Hematopoietic multipotent progenitor cell treated with erythropoietin and hydrocortisone succinate and interleukin-3 and kit ligand, for 6 days (in vitro differentiated cells): Measurements from ENCODE around the gene ZNF595.
A peak's percentile ranks its signal among the peaks of the same experiment; 100 is the strongest.
"Not testable (repeated sequence)": the region's sequence is repeated elsewhere in the genome, so short reads cannot be mapped to it uniquely, and the experiment has no call there.

Experiments
- DNase-seq: peaks from one replicate; pipeline ENCODE4 v3.0.0-alpha.2; 2015

Gene ZNF595

DNA sequence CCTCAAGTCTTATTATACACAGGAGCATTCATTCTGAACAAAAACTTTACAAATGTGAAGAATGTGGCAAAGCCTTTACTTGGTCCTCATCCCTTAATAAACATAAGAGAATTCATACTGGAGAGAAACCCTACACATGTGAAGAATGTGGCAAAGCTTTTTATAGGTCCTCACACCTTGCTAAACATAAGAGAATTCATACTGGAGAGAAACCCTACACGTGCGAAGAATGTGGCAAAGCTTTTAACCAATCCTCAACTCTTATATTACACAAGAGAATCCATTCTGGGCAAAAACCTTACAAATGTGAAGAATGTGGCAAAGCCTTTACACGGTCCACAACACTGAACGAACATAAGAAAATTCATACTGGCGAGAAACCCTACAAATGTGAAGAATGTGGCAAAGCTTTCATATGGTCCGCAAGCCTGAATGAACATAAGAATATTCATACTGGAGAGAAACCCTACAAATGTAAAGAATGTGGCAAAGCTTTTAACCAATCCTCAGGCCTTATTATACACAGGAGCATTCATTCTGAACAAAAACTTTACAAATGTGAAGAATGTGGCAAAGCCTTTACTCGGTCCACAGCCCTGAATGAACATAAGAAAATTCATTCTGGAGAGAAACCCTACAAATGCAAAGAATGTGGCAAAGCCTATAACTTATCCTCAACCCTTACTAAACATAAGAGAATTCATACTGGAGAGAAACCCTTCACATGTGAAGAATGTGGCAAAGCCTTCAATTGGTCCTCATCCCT, 33.6 kb downstream of the ZNF595 start:
- DNase-seq: not testable (repeated sequence)

DNA sequence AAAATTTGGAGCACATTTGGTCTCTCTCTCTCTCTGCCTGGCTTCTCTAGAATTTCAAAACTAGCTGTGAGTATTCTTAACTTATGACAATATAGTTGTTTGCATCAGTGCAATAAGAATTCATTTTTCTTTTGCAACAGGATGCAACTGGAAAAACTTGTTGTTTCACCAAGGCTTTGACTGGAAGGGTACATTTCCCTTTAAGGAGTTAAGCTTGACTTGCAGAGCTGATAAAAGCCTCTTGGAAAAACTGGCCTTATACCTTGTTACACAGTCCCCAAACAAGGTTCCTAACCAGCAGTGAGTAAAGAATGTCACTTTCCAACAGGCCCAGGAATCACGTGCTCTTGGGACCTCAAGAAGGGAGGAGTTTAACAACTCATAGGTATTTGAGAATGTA, 45.3 kb downstream of the ZNF595 start:
- DNase-seq: no peak

DNA sequence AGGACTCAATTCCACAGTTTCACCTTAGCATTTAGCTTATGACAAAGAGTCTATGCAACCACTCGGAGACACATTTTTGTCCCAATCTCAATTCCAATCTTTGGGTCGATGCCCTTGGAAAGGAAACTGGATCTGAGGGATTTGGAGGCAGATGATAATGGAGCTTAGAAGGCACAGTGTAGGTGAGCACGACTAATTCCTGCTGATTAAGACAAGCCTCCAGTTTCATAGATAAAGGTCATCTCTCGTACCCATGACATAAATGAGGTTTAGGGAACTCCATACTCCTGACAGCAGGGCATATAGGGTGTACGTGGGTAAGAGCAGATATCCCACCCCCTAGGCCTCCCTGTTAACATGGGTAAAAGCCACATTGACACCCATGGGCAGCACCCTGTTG, 46.7 kb downstream of the ZNF595 start:
- no peak for DNase-seq

DNA sequence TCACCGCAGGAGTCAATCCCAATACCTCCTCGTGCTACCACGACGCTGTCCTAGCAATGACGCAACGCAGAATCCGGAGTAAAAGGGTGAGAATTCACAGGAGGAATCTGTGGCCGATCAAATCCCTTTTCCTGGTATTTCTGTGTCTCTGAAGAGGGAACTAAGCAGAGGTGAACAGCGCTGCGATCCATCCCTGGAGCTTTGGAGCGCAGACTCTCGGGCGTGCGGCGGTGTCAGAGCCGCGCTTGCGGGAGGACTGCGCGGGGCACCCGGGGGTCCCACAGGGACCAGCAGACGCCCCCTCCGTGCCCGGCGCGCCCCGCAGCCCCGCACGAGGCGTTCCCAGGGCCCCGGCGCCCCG, 53.9 kb downstream of the ZNF595 start:
- DNase-seq: no peak

DNA sequence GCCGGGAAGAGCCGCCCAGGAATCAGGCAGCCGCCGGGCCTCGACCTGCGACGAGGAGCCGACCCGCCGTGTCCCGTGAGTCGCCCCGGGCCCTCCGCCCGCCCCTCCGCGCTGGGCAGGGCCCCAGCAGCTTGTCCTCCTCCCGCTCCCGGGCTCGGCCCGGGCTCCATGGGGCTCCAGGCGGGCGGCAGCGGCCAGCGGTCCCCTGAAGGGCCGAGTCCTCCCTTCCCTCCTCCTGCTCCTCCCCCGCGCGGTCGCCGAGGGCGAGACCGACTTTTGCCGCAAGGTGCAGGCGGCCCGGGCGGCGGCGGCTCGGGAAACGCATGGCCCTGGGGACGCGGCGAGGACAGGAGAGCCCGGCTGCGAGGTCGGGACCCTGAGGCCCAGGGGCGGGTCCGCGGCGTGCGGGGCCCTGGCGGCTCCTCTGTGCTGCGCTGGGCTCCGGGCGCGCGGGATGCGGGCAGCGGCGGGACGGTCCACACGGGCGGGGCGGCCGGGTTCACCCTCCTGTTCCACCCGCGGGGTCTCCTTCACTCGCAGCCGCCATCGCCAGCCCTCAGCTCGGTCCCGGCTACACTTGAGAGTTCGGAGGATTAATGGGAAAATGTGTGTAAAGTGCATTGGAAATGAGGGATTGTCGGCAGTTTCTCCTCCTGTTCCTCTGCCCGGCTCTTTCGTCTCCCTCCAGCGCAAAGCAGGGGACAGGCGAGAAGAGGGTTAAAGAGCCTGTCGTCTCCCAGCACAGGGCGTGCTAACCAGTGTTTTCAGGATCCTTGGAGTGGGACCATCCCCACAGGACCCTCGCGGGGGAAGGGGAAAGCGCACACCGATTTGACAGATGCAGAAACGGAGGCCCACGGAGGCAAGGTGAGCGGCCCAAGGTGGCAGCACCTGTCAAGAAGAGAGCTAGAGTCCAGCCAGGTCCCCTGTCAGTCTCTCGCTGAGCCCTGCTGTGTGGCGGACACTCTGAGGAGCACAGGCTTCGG, 54.6 kb downstream of the ZNF595 start:
- DNase-seq: no peak

DNA sequence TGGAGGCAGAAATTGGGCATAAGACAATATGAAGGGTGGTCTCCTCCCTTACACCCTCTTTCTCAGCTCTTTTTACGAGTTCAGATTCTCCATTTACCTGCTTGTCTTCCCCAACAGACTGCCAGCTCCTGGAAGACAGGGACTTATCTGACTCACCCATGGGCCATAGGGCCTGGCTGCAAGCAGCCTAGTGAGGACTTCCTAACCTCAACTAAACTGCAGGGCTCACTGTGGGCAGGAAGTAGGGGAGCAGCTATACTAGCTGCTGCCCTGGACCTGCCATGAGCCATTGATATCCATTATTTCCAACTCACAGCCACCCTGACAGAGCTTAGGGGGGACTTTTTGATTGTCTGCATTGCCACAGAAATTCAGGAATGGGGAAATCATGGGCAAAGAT, 59.6 kb downstream of the ZNF595 start:
- DNase-seq: no peak

DNA sequence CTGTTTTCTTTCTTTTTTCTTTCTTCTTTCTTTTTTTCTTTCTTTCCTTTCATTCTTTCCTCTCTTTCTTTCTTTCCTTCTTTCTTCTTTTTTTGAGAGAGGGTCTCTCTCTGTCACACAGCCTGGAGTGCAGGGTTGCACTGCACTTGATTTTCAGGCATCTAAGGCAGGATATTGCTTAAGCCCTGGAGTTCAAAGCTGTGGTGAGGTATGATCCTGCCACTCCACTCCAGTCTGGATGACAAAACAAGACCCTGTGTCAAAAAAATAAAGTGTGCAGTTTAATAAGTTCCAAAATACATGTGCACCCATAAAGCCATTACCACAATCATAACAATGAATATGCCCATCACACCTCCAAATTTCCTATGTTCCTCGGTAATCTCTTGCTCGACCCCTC, 60.6 kb downstream of the ZNF595 start:
- DNase-seq: no peak

DNA sequence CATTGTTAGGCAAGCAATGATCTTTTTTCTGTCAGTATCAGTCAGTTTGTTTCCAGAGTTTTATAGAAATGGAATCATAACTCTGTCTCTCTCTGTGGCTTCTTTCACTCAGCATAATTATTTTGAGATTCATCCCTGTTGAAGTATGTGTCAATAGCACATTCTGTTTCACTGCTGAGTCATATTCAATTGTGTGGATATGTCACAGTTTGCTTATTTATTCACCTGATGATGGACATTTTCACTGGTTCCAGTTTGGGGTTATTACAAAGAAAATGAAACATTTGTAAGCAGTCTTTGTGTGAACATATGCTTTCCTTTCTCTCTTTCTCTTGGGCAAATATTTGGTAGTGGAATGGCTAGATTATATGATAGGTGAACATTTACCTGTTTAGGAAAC, 61.0 kb downstream of the ZNF595 start:
- DNase-seq: no peak

DNA sequence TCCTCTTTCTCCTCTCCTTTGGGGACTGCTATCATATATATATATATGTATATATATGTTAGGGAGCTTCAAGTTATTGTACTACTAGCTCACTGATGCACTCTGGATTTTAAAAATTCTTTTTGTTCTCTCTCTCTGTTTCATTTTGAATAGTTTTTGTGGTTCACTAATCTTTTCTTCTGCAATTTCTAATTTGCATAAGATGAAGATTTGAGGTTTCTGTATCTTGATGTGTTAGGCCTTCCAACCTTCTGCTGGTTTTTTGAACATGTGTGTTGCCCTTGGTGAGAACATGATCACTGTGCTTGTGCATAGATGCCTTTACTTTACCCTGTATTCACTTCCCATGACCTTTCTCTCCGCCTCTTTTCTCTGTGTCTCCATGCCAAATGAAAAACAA, 63.4 kb downstream of the ZNF595 start:
- no peak for DNase-seq

DNA sequence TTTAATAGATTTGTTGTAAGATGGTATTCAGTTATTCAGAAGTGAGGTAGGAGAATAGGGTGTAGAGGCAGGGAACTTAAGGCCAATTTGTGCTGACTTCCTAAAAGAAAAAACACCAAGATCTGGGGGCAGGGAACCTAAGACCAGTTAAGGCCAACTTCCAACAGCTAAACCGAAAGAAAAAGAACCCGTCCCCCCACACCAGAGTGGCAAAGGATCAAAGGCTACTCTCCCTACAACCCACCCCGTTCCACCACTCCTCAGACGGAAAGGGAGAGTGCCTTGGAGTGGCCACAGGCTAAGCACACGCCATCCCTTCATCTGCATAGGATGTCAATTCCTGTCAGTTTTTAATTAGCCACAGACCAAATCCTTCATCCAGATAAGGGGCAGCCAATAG, 67.5 kb downstream of the ZNF595 start:
- no peak for DNase-seq

DNA sequence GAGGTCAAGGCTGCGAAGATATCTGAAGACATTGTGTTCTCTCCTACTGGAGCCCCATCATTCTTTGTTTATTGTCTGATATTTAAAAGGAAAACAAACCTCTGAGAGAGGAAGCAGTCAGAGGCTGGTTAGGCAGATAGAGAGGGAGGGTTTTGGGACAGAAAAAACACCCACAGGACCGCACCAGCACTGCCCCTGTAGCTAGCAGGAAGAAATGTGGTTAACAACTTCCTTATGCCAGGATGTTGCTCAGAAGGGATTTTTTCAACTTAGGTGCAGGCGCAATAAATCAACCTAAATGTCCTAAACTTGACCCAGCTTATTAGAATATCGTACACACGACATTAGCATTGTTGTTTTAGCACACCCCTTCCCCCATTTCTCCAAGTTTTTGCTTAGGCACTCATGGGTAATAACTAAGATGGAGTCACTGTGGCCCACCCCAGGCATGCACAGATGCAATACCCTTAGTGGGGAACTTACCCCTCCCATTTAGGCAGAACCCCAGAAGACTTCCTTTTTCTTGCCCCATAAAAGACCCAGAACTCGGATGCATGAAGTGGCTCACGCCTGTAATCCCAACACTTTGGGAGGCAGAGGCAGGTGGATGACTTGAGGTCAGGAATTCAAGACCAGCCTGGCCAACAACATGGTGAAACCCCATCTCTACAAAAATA, 68.4 kb downstream of the ZNF595 start:
- peak; percentile 49 for DNase-seq

DNA sequence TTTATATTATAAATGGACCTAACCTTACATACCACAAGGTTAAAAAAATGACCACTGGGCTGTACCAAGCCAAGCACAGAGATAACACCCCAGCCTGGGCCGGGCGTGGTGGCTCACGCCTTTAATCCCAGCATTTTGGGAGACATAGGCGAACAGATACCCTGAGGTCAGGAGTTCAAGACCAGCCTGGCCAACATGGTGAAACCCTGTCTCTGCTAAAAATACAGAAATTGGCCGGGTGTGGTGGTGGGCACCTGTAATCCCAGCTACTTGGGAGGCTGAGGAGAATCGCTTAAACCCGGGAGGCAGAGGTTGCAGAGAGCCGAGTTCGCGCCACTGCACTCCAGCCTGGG, 70.8 kb downstream of the ZNF595 start:
- not testable (repeated sequence) for DNase-seq

DNA sequence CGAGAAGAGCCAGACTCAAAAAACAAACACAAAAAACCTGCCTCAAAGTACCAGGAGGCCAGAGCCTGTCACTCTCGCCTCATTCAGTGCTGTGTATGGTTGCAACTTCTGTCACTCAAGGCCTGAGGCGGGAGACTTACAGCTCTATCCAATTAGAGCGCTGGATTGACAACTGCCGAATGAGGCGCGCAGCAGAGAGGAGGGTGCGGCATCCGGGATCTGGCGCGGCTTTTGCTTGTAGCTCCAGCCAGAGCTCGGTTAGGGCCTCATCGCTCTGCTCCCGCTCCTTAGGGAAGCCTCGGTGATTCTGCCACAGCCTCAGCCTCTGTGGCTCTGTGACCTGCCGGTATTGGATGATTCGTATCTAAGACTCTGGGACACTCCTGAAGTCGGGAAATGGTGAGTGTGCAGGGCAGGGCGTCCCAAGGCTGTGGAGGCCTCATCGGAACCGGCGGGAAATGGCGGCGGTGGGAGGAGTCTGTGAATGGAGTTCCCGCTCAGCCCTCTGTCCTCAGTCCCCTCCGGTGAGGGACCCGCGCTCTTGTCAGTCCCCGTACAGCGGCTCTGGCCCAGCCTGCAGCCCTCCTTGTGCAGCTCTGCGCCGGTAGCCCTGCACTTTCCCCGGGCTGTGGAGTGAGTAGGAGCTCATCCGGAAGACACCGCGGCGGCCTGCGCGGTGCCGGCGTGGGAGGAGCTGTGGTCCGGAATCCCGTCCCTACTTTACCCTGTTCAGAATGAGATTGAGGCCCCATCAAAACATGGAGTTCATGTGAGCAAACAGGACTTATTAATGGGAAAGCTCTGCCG, 71.4 kb downstream of the ZNF595 start, which contains the start of gene ZNF718:
Gene ZNF718 (plus strand): TSS at position 227 of the 807 bp plus-strand sequence. CDS start 170 bp downstream, at position 397.
- DNase-seq: peak; percentile 96

DNA sequence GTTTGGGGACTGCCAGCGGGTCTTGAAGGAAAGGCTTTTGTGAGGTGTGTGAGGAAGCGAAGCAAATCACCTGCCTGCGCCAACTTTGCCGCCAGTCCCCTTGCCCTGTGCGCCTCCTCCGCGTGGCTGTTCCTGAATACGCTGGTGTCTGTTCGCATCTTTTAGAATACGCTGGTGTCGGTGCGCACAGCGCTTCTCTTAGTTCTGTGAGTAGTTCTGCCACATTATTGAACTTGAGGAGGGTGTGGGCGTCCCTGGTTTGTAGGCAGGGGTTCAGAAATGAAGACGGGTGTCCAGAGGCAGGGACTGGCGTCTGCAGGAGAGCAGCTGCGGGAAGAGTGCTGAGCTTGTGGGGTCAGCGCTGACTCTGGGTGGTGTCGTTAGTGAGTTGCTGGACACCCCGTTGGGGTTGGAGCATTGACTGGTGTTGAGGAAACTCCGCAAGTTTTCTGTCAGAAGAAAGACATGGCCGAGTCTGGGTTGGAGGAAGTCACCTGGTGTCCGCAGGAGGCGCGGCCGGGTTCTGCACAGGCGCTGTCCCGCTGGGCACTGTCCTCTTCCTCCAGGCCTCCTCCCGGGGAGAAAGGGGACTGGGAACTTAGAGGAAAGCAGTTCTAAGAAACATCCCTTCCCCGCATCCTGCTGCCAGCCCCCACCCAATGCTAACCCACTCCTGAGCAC, 72.1 kb downstream of the ZNF595 start:
- DNase-seq: peak; percentile 62

DNA sequence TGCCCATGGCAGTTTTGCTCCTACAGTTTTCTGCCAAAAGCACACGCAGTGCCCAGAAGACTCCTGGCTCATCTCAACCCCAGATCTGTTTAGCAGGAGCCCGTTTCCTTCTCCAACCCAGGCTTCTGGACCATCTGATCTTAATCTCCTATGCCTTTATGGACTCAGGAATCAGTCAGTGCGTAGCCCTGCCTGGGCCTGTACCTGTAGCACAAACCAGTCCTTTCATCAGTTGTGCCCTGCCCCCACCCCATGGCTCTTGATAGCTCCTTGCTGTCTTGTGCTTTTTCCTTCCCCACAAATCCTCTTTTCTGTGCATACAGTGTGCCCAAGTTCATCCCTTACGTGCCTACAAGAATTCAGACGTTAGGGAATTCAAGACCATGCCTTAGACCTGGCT, 72.7 kb downstream of the ZNF595 start:
- DNase-seq: no peak

DNA sequence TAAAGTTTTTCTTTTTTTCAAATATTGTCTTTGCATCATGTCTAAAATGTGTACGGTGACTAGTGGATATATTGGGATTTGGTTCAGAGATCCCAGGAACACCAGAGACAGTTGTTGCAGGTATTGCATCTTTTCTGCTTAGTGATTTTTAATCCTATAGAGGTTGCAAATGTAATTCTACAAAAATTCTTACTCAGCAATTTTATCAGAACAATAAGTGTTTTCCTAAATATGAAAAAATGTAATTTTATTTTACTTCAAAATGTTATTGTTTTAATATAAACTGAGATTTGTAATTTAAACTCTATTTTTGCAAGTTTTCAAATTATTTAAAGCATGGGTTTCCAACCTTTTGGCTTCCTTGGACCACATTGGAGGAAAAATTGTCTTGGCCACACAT, 79.4 kb downstream of the ZNF595 start:
- DNase-seq: no peak
